WTC11 (cell line): Measurements from ENCODE around the gene IDUA. TPM values are rescaled to one million over a fixed set of nuclear protein-coding genes. Genes with fewer than 3 reads are reported as not detected.

Experiments
- ATF1 ChIP-seq: sonication (generic); formaldehyde crosslinking; IDR thresholded peaks from 2 replicates; pipeline ENCODE4 v1.8.1; 2023; ENCODE audit warnings: mild to moderate bottlenecking, moderate library complexity, missing genetic modification reagents
- ATF3 ChIP-seq: sonication (generic); formaldehyde crosslinking; conservative IDR thresholded peaks from 2 replicates; pipeline ENCODE4 v1.8.1; 2022; ENCODE audit warnings: mild to moderate bottlenecking, missing genetic modification reagents
- ATF6 ChIP-seq: sonication (generic); formaldehyde crosslinking; IDR thresholded peaks from 2 replicates; pipeline ENCODE4 v1.8.1; 2023; ENCODE audit warnings: mild to moderate bottlenecking, missing genetic modification reagents
- GRHL2 ChIP-seq: fragments of 250-450 bp; sonication (Bioruptor Pico); IDR thresholded peaks from 2 replicates; pipeline ENCODE4 v1.8.0; 2022; ENCODE audit warnings: mild to moderate bottlenecking, moderate library complexity; ENCODE audit not compliant: insufficient replicate concordance, severe bottlenecking
- IRF1 ChIP-seq: sonication (generic); formaldehyde crosslinking; IDR thresholded peaks from 2 replicates; pipeline ENCODE4 v1.8.0; 2023; ENCODE audit warnings: missing genetic modification reagents
- IRF2 ChIP-seq: sonication (generic); formaldehyde crosslinking; IDR thresholded peaks from 2 replicates; pipeline ENCODE4 v1.8.0; 2022; ENCODE audit warnings: low read depth, missing genetic modification reagents, borderline replicate concordance
- KAT7 ChIP-seq: sonication (generic); formaldehyde crosslinking; IDR thresholded peaks from 2 replicates; pipeline ENCODE4 v1.8.1; 2023; ENCODE audit warnings: missing genetic modification reagents, mild to moderate bottlenecking, borderline replicate concordance
- MYBL2 ChIP-seq: sonication (generic); formaldehyde crosslinking; IDR thresholded peaks from 2 replicates; pipeline ENCODE4 v1.8.1; 2023; ENCODE audit warnings: mild to moderate bottlenecking, moderate library complexity, missing genetic modification reagents
- NFE2L1 ChIP-seq: sonication (generic); formaldehyde crosslinking; IDR thresholded peaks from 2 replicates; pipeline ENCODE4 v1.8.1; 2023; ENCODE audit warnings: missing genetic modification reagents
- NR2C2 ChIP-seq: sonication (generic); formaldehyde crosslinking; IDR thresholded peaks from 2 replicates; pipeline ENCODE4 v1.8.0; 2022; ENCODE audit warnings: mild to moderate bottlenecking, missing genetic modification reagents
- NR3C1 ChIP-seq: sonication (generic); formaldehyde crosslinking; conservative IDR thresholded peaks from 2 replicates; pipeline ENCODE4 v1.8.1; 2023; ENCODE audit warnings: low read depth, mild to moderate bottlenecking, missing genetic modification reagents
- PRRX2 ChIP-seq: fragments of 250-450 bp; sonication (Bioruptor Pico); IDR thresholded peaks from 2 replicates; pipeline ENCODE4 v1.8.0; 2021; ENCODE audit warnings: mild to moderate bottlenecking
- RELA ChIP-seq: sonication (generic); formaldehyde crosslinking; IDR thresholded peaks from 2 replicates; pipeline ENCODE4 v1.8.1; 2022; ENCODE audit warnings: missing genetic modification reagents, mild to moderate bottlenecking, borderline replicate concordance
- SP1 ChIP-seq: sonication (generic); formaldehyde crosslinking; conservative IDR thresholded peaks from 2 replicates; pipeline ENCODE4 v1.8.1; 2022; ENCODE audit warnings: missing genetic modification reagents
- TEAD1 ChIP-seq: sonication (generic); formaldehyde crosslinking; IDR thresholded peaks from 2 replicates; pipeline ENCODE4 v1.8.0; 2022; ENCODE audit warnings: mild to moderate bottlenecking, missing genetic modification reagents
- TEAD4 ChIP-seq: sonication (generic); formaldehyde crosslinking; IDR thresholded peaks from 2 replicates; pipeline ENCODE4 v1.8.0; 2022; ENCODE audit warnings: mild to moderate bottlenecking, missing genetic modification reagents
- TP53 ChIP-seq: sonication (generic); formaldehyde crosslinking; IDR thresholded peaks from 2 replicates; pipeline ENCODE4 v1.8.1; 2023; ENCODE audit warnings: mild to moderate bottlenecking, missing genetic modification reagents
- ZBTB21 ChIP-seq: sonication (generic); formaldehyde crosslinking; IDR thresholded peaks from 2 replicates; pipeline ENCODE4 v1.8.1; 2023; ENCODE audit warnings: mild to moderate bottlenecking, missing genetic modification reagents, borderline replicate concordance
- ZNF121 ChIP-seq: sonication (generic); formaldehyde crosslinking; IDR thresholded peaks from 2 replicates; pipeline ENCODE4 v1.8.0; 2023; ENCODE audit warnings: missing genetic modification reagents
- ZNF219 ChIP-seq: sonication (generic); formaldehyde crosslinking; IDR thresholded peaks from 2 replicates; pipeline ENCODE4 v1.8.0; 2023; ENCODE audit warnings: missing genetic modification reagents, mild to moderate bottlenecking, borderline replicate concordance
- ZNF232 ChIP-seq: sonication (generic); formaldehyde crosslinking; IDR thresholded peaks from 2 replicates; pipeline ENCODE4 v1.8.0; 2022; ENCODE audit warnings: mild to moderate bottlenecking, missing genetic modification reagents
- ZNF317 ChIP-seq: sonication (generic); formaldehyde crosslinking; IDR thresholded peaks from 2 replicates; pipeline ENCODE4 v1.8.1; 2023; ENCODE audit warnings: low read depth, mild to moderate bottlenecking, moderate library complexity, missing genetic modification reagents, borderline replicate concordance
- ZNF425 ChIP-seq: fragments of 250-450 bp; sonication (Bioruptor Pico); conservative IDR thresholded peaks from 2 replicates; pipeline ENCODE4 v1.9.0; 2021; ENCODE audit warnings: mild to moderate bottlenecking
- ZNF532 ChIP-seq: fragments of 250-450 bp; sonication (Bioruptor Pico); IDR thresholded peaks from 2 replicates; pipeline ENCODE4 v1.9.0; 2021; ENCODE audit warnings: mild to moderate bottlenecking, borderline replicate concordance
- ZNF671 ChIP-seq: fragments of 250-450 bp; sonication (Bioruptor Pico); IDR thresholded peaks from 2 replicates; pipeline ENCODE4 v1.8.0; 2021; ENCODE audit warnings: mild to moderate bottlenecking
- total RNA-seq: library from RNA; stranded (reverse); gene quantifications from 3 replicates; pipeline ENCODE4 v1.2.3, GENCODE V29; 2021
- TF ChIP-seq, protein P1 (sequence below): sonication (generic); formaldehyde crosslinking; IDR thresholded peaks from 2 replicates; pipeline ENCODE4 v1.8.1; 2023; ENCODE audit warnings: mild to moderate bottlenecking, moderate library complexity, missing genetic modification reagents
- TF ChIP-seq, protein P2 (sequence below): fragments of 250-450 bp; sonication (Bioruptor Pico); IDR thresholded peaks from 2 replicates; pipeline ENCODE4 v1.9.0; 2021; ENCODE audit warnings: mild to moderate bottlenecking
- TF ChIP-seq, protein P3 (sequence below): sonication (generic); formaldehyde crosslinking; IDR thresholded peaks from 2 replicates; pipeline ENCODE4 v1.8.1; 2023; ENCODE audit warnings: mild to moderate bottlenecking, missing genetic modification reagents, moderate library complexity

The IDUA gene
- total RNA-seq, 1 experiment from 2014 or later = 8.7 TPM

DNA sequence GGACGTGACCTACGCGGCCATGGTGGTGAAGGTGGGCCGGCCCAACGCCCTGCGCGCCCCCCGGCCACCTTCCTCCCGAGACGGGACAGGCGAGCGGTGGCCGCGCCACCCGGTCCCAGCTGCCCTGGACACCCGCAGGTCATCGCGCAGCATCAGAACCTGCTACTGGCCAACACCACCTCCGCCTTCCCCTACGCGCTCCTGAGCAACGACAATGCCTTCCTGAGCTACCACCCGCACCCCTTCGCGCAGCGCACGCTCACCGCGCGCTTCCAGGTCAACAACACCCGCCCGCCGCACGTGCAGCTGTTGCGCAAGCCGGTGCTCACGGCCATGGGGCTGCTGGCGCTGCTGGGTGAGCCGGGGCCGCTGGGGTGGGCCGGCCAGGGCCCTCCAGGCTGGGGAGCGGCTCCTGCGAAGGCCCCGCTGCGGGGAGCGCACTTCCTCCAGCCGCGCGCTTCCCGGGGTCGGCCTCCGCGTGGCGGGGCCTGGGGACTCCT, 15.3 kb downstream of the IDUA start (continued):
- TF ChIP-seq IRF1 (CRISPR knock-in tag) (peak; percentile 91), SP1 (CRISPR knock-in tag) (no peak; the same call in 1 of the 2 replicates), ATF6 (CRISPR knock-in tag) (no peak), ZBTB21 (no peak), KAT7 (CRISPR knock-in tag) (no peak), RELA (CRISPR knock-in tag) (peak; percentile 78; the same call in 1 of the 2 replicates), NR2C2 (CRISPR knock-in tag) (no peak), ZNF317 (CRISPR knock-in tag) (peak; percentile 26; the same call in 1 of the 2 replicates), TEAD4 (no peak), ZNF671 (CRISPR knock-in tag) (no peak), NFE2L1 (CRISPR knock-in tag) (peak; percentile 73; the same call in 1 of the 2 replicates), ZNF219 (CRISPR knock-in tag) (no peak), NR3C1 (CRISPR knock-in tag) (no peak), ZNF232 (no peak), GRHL2 (no peak), TEAD1 (CRISPR knock-in tag) (peak; percentile 68; the same call in 1 of the 2 replicates), ZNF532 (no peak), ATF3 (no peak), ZNF121 (CRISPR knock-in tag) (no peak; the same call in 1 of the 2 replicates), MYBL2 (CRISPR knock-in tag) (peak; percentile 63; the same call in 1 of the 2 replicates), PRRX2 (no peak), TP53 (CRISPR knock-in tag) (no peak), ZNF425 (CRISPR knock-in tag) (no peak), IRF2 (CRISPR knock-in tag) (peak; percentile 64; the same call in 1 of the 2 replicates), ATF1 (CRISPR knock-in tag) (no peak)
- TF ChIP-seq, protein P1, sequence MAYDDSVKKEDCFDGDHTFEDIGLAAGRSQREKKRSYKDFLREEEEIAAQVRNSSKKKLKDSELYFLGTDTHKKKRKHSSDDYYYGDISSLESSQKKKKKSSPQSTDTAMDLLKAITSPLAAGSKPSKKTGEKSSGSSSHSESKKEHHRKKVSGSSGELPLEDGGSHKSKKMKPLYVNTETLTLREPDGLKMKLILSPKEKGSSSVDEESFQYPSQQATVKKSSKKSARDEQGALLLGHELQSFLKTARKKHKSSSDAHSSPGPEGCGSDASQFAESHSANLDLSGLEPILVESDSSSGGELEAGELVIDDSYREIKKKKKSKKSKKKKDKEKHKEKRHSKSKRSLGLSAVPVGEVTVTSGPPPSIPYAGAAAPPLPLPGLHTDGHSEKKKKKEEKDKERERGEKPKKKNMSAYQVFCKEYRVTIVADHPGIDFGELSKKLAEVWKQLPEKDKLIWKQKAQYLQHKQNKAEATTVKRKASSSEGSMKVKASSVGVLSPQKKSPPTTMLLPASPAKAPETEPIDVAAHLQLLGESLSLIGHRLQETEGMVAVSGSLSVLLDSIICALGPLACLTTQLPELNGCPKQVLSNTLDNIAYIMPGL (CRISPR knock-in tag) = 0 out of 2 replicates have a peak, but pooled peaks have one; percentile 64
- TF ChIP-seq, protein P2, sequence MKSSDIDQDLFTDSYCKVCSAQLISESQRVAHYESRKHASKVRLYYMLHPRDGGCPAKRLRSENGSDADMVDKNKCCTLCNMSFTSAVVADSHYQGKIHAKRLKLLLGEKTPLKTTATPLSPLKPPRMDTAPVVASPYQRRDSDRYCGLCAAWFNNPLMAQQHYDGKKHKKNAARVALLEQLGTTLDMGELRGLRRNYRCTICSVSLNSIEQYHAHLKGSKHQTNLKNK (CRISPR knock-in tag) = no peak
- TF ChIP-seq, protein P3, sequence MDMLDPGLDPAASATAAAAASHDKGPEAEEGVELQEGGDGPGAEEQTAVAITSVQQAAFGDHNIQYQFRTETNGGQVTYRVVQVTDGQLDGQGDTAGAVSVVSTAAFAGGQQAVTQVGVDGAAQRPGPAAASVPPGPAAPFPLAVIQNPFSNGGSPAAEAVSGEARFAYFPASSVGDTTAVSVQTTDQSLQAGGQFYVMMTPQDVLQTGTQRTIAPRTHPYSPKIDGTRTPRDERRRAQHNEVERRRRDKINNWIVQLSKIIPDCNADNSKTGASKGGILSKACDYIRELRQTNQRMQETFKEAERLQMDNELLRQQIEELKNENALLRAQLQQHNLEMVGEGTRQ = no peak; the same call in 1 of the 2 replicates
